LNCaP clone FGC (cell line): ENCODE results near the gene RFX1.

ENCODE experiments used
- DNase-seq: peaks from one replicate; pipeline ENCODE4 v3.0.0-alpha.2; 2011; ENCODE audit warnings: low read depth
- H3K4me3 ChIP-seq: 2 replicates; pipeline ENCODE4 v1.5.1; 2011; ENCODE audit warnings: mild to moderate bottlenecking, low read depth, low read length, control low read depth
- CTCF ChIP-seq: IDR thresholded peaks from 2 replicates; pipeline ENCODE4 v1.5.1; 2012; ENCODE audit warnings: mild to moderate bottlenecking; ENCODE audit not compliant: control insufficient read depth, insufficient read depth; ENCODE audit errors: extremely low read depth

RFX1 gene

GRCh38 chr19:13952154-13952930, 53.8 kb downstream of the RFX1 start, which contains the start of gene DCAF15:
TSS of gene DCAF15 (plus strand) at chr19:13952509. CDS start at chr19:13952513, 4 bp downstream.
- no peak for TF ChIP-seq CTCF
- peak; percentile 98 for DNase-seq
- H3K4me3 ChIP-seq = peak within 1 kb of the TSS; percentile 84

- TF ChIP-seq CTCF = no peak
- H3K4me3 ChIP-seq = peak overlapping the region; percentile 37
- no peak for DNase-seq
These were observed 54.3 kb downstream of the RFX1 start for GRCh38 chr19:13951799-13952153.

- no peak overlapping the region for H3K4me3 ChIP-seq
- DNase-seq = no peak
- TF ChIP-seq CTCF = no peak
These were observed 55.1 kb downstream of the RFX1 start for GRCh38 chr19:13951043-13951442.

- TF ChIP-seq CTCF = no peak
- H3K4me3 ChIP-seq = no peak overlapping the region
- no peak for DNase-seq
These were observed 59.7 kb downstream of the RFX1 start for GRCh38 chr19:13946414-13946813.

GRCh38 chr19:13942023-13942684, 64.0 kb downstream of the RFX1 start:
- no peak overlapping the region for H3K4me3 ChIP-seq
- TF ChIP-seq CTCF = no peak
- DNase-seq = no peak

- TF ChIP-seq CTCF = no peak
- no peak within 1 kb of the TSS for H3K4me3 ChIP-seq
- no peak for DNase-seq
These were observed 67.6 kb downstream of the RFX1 start, which contains the start of gene PODNL1 for GRCh38 chr19:13938301-13939064. TSS of gene PODNL1 (minus strand) at chr19:13938417. CDS start at chr19:13938181, 236 bp downstream.
